NCI-H82 treated with DMSO at 0.1 percent for 48 hours (cell line): ENCODE measurements around the gene ANAPC5.
"Not testable (repeated sequence)": the region's sequence is repeated elsewhere in the genome, so short reads cannot be mapped to it uniquely, and the experiment has no call there.

Experiments
- DNase-seq: peaks from one replicate; lab custom pipeline; 2025; ENCODE audit not compliant: unreplicated experiment; lab: John Stamatoyannopoulos, UW

ANAPC5 gene, protein sequence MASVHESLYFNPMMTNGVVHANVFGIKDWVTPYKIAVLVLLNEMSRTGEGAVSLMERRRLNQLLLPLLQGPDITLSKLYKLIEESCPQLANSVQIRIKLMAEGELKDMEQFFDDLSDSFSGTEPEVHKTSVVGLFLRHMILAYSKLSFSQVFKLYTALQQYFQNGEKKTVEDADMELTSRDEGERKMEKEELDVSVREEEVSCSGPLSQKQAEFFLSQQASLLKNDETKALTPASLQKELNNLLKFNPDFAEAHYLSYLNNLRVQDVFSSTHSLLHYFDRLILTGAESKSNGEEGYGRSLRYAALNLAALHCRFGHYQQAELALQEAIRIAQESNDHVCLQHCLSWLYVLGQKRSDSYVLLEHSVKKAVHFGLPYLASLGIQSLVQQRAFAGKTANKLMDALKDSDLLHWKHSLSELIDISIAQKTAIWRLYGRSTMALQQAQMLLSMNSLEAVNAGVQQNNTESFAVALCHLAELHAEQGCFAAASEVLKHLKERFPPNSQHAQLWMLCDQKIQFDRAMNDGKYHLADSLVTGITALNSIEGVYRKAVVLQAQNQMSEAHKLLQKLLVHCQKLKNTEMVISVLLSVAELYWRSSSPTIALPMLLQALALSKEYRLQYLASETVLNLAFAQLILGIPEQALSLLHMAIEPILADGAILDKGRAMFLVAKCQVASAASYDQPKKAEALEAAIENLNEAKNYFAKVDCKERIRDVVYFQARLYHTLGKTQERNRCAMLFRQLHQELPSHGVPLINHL

DNA sequence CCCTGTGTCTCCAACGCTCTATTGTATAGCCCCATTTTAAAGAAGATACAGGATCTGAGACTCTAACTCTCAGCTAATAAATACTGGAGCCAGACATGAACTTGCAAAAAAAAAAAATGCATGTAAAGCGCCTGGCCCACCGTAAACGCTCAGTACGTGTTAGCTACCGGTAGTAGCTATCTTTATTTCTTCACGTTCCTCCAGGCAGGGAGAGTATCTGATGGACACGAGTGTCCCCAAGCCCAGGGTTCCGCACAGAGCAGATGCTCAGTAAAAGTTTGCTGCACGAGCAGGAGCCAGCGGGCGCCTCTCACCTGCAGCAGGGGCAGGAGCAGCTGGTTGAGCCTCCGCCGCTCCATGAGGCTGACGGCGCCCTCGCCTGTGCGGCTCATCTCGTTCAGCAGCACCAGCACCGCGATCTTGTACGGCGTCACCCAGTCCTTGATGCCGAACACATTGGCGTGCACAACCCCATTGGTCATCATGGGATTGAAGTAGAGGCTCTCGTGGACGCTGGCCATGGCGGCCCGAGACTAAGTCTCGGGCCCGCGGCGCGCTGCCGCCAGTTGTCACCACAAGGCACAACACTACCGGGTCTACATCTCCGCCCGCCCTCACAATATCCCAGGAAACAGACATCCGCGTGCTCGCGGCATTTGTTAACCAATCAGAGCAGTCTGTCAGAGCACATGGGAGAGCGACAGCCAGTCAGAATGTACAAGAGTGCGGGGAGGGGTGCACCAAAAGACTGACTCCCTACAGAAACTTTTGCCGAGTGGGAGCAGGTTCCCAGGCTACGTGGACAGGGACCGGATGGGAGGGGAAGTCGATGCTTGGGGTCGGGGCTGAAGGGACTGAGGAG, at the start of gene ANAPC5:
Gene ANAPC5, minus strand, starts transcription at position 592 of the 862 bp plus-strand sequence. Its CDS starts 71 bp downstream, at position 521.
- peak; percentile 96 for DNase-seq

DNA sequence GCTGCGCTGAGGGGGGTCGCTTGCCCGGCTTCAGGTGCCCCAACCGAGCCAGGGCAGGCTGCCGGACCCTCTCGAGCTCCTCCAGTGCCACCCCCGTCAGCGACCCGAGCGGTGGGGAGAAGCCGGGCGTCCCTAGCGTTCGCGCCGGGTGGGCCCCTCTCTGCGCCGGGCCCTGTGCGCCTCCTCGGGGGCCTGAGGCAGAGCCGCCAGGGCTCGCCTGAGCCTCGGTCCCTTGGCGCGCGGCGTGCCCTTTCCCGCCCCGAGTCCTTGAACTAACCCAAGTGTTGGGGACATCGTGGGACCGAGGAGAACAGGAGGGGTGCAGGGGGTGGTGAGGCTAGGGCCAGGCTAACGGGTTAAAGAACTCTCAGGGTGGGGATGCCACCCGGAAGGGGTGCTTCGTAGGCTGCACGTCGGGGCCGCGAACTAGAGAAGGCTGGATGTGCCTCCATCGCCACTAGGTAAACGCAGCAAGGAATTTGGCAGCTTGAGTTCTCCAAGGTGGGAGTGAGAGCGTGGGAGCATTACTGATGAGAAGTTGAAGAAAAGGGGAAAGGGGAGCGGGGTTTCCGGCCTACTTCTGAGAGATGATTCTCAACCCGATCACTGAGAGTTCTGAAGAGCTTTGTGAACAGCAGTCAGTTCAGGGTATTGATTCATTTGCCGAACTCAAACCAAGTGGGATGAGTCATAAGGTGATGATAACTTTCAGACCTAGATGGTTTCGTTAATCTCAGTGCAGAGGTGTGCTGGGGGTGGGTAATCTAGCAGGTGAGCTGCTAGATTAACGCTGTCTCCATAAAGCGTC, 48.3 kb upstream of the ANAPC5 start:
- DNase-seq: no peak

DNA sequence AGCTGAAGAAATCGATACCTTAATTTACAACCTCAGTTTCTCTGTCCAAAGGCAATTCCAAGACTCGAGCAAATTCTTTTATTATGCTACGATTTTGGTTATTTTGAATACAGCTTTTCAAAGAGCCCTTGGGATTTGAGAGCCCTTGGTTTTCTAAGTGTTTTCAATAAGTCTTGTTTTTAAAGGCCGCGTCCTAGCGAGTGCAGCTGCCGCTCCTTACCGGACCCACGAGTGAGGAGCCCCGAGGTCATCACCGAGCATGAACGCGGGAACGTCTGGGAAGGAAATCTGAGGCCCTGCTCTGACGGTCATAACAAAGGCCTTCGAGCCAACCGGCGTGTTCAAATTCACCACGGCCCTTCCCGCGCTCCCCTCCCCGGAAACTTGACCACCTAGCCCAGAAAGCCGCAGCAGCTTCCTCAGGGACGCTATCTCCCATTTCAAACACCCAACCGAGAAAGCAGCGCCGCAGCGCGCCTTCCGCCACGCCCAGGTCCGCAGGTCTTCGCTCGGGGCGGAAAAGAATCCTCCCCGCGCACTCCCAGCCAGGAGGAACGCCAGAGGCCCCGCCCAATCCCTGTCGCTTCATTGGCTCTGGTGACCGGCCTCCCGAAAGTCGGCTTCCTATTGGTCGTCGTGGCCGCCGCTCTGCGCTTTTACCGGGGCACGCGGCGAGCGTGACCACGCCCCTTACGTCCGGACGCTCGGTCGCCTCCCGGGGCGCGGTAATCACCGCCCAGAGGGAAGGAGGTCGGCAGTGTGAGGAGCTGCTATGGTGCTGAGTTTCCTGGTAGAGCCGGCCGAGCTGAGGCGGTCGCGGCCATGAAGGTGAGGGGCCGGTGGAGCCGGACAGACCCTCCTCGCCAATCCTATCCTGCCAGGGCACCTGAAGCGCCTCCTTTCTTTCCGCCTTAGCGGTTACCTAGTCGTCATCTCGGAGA, 47.5 kb upstream of the ANAPC5 start, which contains the start of gene RNF34:
Gene RNF34, plus strand, starts transcription at position 728 of the 941 bp plus-strand sequence. Its CDS starts 95 bp downstream, at position 823.
- peak; percentile 91 for DNase-seq

DNA sequence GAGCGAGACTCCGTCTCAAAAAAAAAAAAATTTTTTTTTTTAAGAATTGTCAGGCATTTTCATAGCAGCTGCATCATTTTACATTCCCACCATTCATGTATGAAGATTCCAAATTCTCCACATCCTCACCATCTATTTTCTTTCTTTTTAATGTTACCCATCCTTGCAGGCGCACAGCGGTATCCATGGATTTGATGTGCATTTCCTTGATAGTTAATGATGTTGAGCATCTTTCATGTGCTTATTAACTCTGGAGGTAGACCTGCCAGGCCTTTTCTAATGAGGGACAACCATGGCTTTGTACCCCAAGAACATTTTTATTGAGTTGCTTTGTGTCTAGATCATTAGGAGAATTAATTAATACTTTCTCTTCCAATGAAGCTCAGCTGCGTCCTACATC, 46.1 kb upstream of the ANAPC5 start:
- DNase-seq: no peak

DNA sequence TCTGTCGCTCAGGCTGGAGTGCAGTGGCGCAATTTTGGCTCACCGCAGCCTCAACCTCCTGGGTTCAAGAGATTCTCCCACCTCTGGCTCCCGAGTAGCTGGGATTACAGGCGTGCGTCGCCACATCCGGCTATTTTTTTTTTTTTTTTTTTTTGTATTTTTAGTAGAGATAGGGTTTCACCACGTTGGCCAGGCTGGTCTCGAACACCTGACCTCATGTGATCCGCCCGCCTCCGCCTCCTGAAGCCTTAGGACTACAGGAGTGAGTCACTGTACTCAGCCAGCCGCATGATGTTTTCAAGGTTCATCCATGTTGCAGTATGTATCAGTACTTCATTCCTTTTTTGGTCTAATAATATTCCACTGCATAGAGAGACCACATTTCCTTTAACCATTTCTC, 45.3 kb upstream of the ANAPC5 start:
- no peak for DNase-seq

DNA sequence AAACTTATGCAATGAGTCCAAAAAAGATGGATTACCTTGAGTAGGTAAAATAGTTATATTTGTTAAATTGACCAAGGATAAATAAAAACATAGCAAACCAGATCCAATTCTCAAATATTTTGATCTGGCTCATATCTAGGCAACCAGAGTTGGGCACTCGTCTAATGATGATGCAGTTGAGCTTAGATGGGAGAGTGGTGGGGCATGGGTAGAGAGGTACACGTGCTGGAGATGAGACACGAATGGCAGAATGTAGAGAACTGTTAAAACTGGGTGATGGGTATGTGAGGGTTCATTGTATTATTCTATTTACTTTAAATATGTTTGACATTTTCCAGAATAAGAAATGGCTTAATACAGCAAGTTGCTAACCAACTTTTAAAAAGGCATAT, 40.1 kb upstream of the ANAPC5 start:
- DNase-seq: no peak

DNA sequence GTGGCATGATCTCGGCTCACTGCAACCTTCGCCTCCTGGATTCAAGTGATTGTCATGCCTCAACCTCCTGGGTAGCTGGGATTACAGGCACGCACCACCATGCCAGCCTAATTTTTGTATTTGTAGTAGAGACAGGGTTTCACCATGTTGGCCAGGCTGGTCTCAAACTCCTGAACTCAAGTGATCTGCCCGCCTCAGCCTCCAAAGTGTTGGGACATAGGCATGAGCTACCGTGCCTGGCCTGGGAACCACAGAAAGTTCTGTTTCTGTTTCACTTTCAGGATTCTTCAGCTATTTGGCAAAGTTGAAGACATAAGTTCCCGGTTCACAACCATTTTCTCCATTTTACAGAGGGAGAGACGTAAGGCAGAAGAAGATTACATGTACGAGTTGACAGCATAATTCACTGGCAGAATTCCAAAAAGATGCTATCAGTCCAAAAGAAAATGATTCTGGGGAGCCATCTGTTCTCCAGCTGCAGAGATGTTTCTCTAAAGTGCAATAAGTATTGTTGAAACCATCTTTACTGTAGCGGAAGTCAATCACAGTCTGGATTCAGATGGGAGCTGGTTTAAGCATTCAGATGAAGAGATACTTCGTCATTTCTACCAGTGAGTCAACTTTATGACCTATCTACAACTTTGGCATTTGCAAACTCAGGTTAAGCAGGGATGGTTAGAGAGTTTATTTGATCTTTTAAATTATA, 39.6 kb upstream of the ANAPC5 start:
- DNase-seq: no peak

DNA sequence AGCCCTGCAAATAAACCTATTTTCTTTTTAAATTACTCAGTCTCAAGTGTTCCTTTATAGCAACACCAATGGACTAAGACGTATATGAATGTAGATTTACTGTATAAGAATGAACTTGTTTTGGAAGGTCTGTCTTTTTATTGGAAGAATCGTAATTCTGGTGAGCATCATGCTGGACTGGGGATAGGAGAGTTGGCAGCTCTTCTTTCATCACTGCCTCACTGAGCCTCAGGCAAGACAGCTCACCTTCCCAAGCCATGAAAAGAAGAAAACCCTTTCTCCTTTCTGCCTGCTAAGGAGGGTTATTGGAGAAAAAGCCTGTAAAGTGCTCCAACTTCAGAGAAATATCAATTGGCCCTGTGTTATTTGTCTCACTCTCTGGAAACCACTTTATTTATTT, 38.6 kb upstream of the ANAPC5 start:
- DNase-seq: no peak

DNA sequence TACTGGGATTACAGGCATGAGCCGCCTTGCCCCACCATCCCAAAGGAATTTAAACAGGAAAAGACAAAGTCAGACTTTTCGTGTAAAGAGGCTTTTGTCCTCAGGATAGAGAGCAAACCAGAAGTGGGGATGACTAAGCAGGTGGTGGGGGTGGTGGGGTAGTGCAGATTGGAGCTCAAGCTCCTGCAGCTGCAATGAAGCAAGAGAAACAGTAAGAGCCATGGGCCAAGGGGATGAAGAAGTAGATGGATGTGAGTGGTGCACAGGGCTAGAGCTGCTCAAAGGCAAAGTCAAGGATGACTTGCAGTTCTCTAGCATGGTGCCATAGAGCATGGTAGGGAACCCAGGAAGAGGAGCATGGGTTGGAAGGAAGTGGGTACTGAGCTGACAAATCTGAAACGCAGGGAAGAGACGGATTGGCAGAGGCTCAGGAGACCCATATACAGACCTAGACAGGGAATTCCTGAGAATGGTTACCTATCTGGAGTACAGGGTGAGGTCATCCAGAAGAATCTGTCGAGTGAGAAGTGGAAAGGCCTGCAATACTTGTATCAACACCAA, 36.3 kb upstream of the ANAPC5 start:
- DNase-seq: no peak

DNA sequence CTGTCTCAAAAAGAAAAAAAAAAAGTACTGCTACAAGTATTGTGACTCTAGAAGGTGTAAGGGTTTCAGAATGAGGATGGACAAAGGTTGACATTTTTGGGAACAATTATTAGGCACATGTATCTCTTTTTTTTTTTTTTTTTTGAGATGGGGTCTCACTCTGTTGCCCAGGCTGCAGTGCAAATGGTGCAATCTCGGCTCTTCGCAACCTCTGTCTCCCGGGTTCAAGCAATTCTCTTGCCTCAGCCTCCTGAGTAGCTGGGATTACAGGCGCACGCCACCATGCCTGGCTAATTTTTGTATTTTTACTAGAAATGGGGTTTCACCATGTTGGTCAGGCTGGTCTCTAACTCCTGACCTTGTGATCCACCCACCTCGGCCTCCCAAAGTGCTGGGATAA, 32.7 kb upstream of the ANAPC5 start:
- DNase-seq: not testable (repeated sequence)

DNA sequence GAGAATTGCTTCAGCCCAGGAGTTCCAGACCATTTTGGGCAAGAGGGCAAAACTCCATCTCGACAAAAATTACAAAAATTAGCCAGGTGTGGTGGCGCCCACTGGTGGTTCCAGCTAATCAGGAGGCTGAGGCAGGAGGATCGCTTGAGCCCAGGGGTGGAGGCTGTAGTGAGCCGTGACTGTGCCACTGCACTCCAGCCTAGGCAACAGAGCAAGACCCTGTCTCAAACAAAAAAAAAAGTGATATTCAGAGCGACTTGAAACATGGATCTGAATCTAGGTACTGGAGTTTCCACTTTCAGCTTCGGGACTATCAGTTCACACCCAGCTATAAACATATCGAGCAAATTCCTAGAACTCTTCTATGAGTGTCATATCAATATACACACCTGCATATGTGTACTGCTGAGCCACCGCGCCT, 31.4 kb upstream of the ANAPC5 start:
- DNase-seq: no peak

DNA sequence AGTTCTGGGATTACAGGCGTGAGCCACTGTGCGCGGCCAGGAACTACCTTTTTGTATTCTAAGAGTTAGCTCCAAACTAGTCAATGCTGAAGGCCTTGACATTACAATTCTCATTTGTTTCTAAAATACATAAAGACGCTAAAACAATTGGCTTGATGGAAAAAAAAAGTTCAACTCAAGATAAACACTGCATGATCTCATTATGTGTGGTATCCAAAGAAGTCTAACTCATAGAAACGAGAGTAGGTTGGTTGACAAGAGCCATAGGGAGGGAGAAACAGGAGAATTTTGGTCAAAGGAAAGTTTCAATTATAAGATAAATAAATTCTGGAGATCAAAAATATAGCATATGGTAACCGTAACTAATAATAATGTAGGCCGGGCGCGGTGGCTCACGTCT, 27.7 kb upstream of the ANAPC5 start:
- no peak for DNase-seq

DNA sequence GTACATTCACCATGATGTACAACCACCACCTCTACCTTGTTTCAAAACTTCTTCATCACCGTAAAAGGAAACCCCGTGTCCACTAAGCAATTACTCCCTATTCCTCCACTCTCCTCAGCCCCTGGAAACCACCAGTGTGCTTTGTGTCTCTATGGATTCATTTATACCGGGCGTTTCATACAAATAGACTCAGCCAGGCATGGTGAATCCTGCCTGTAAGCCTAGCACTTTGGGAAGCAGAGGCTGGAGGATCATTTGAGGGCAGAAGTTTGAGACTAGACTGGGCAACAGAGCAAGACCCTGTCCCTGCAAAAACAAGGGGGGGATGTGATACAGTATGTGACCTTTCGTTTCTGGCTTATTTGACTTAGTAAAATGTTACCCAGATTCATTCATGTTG, 26.5 kb upstream of the ANAPC5 start:
- DNase-seq: no peak

DNA sequence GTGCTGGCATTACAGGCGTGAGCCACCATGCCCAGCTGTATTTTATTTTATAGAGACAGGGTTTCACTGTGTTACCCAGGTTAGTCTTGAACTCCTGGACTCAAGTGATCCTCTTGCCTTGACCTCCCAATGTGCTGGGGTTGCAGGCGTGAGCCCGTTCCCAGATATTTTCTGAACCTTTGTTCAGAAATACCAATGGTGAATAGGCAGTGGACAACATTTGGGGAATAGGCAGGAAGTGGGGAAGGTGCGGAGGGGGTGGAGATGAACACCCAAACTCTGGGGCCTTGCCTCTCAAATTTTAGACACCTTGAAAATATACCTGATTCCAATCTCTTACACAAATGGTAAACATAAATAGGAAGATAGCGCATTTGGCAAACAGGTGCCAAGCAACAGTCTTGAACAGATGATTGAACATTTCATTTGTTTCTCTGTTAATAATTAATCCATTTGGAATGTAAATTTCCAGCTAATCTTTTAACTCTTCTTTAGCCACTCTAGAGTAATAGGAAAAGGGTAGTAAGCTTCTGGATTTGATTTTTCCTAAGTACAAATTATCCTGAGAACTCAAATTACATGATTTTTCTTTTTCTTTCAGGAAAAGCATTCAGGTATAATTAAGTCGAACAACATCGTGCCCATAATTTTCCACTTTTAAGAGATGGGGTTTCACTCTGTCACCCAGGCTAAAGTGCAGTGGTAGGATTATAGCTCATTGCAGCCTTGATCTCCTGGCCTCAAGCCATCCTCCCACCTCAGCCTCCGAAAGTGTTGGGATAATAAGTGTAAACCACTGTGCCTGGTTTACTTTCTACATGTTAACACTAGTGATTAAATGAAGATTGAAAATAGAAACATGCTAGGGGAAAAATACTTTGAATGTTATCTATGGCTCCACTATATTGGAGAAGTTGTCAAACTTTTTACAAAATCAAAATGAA, 24.8 kb upstream of the ANAPC5 start:
- no peak for DNase-seq

DNA sequence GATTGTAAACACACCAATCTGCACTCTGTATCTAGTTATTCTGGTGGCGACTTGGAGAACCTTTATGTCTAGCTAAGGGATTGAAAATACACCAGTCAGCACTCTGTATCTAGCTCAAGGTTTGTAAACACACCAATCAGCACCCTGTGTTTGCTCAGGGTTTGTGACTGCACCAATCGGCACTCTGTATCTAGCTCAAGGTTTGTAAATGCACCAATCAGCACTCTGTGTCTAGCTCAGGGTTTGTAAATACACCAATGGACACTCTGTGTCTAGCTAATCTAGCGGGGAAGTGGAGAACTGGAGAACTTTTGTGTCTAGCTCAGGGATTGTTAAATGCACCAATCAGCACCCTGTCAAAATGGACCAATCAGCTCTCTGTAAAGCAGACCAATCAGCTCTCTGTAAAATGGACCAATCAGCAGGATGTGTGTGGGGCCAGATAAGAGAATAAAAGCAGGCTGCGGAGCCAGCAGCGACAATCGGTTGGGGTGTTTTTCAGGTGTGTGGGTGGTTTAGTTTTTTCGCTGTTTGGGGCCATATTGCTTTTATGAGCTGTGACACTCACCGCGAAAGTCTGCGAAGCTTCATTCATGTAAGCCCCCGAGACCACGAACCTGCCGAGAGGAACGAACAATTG, 22.9 kb upstream of the ANAPC5 start:
- DNase-seq: not testable (repeated sequence)

DNA sequence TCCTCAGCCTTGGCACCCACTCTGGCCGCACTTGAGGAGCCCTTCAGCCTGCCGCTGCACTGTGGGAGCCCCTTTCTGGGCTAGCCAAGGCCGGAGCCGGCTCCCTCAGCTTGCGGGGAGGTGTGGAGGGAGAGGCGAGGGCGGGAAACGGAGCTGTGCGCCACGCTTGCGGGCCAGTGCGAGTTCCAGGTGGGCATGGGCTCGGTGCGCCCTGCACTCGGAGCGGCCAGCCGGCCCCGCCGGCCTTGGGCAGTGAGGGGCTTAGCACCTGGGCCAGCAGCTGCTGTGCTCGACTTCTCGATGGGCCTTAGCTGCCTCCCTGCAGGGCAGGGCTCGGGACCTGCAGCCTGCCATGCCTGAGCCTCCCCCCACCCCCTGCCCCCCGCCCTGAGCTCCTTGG, 22.1 kb upstream of the ANAPC5 start:
- DNase-seq: not testable (repeated sequence)

DNA sequence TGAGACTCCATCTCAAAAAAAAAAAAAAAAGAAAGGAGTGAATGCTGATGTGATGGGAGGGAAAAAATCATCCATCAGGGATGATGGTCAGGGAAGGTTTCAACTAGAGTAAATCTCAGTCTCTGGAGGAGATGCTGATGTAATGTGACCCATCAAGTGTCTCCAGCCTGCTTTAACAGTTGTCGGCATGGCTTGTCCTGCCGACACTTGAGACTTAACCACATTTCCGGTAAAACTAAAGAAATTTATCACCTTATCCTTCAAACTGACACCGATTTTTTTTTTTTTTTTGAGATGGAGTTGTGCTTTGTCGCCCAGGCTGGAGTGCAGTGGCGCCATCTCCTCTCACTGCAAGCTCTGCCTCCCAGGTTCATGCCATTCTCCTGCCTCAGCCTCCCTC, 21.5 kb upstream of the ANAPC5 start:
- no peak for DNase-seq
